Measurements from ENCODE around the gene GALNT18. TPM values are rescaled to one million over a fixed set of nuclear protein-coding genes. Genes with fewer than 3 reads are reported as not detected.

The GALNT18 gene
- polyA plus RNA-seq, 3 donors: 19.8 to 28.0 (median 23.6) TPM

GRCh38 chr11:11550534-11550933, 71.3 kb downstream of the GALNT18 start:
- DNase-seq (ENCODE audit: extremely low read depth in 1 of 11, low read depth in 9 of 11, low spot score in 4 of 11): no peak

- peak in 2 of 11 donors; percentile 34 to 39 for DNase-seq (ENCODE audit: extremely low read depth in 1 of 11, low read depth in 9 of 11, low spot score in 4 of 11)
Measured at GRCh38 chr11:11545285-11546275, 76.2 kb downstream of the GALNT18 start.

GRCh38 chr11:11543656-11544055, 78.1 kb downstream of the GALNT18 start:
- no peak for DNase-seq (ENCODE audit: extremely low read depth in 1 of 11, low read depth in 9 of 11, low spot score in 4 of 11)

- no peak for DNase-seq (ENCODE audit: extremely low read depth in 1 of 11, low read depth in 9 of 11, low spot score in 4 of 11)
Measured at GRCh38 chr11:11540157-11540556, 81.6 kb downstream of the GALNT18 start.

- DNase-seq (ENCODE audit: extremely low read depth in 1 of 11, low read depth in 9 of 11, low spot score in 4 of 11): no peak
Measured at GRCh38 chr11:11538277-11538960, 83.4 kb downstream of the GALNT18 start.

- DNase-seq (ENCODE audit: extremely low read depth in 1 of 11, low read depth in 9 of 11, low spot score in 4 of 11): no peak
Measured at GRCh38 chr11:11537871-11538270, 83.9 kb downstream of the GALNT18 start.

- DNase-seq (ENCODE audit: extremely low read depth in 1 of 11, low read depth in 9 of 11, low spot score in 4 of 11): no peak
Measured at GRCh38 chr11:11537372-11537771, 84.4 kb downstream of the GALNT18 start.

- DNase-seq (ENCODE audit: extremely low read depth in 1 of 11, low read depth in 9 of 11, low spot score in 4 of 11): no peak
Measured at GRCh38 chr11:11536650-11537049, 85.2 kb downstream of the GALNT18 start.

- no peak for DNase-seq (ENCODE audit: extremely low read depth in 1 of 11, low read depth in 9 of 11, low spot score in 4 of 11)
Measured at GRCh38 chr11:11535611-11536010, 86.2 kb downstream of the GALNT18 start.

GRCh38 chr11:11534981-11535380, 86.8 kb downstream of the GALNT18 start:
- no peak for DNase-seq (ENCODE audit: extremely low read depth in 1 of 11, low read depth in 9 of 11, low spot score in 4 of 11)

GRCh38 chr11:11533751-11534150, 88.1 kb downstream of the GALNT18 start:
- DNase-seq (ENCODE audit: extremely low read depth in 1 of 11, low read depth in 9 of 11, low spot score in 4 of 11): no peak

GRCh38 chr11:11533057-11533456, 88.7 kb downstream of the GALNT18 start:
- no peak for DNase-seq (ENCODE audit: extremely low read depth in 1 of 11, low read depth in 9 of 11, low spot score in 4 of 11)

GRCh38 chr11:11532574-11532973, 89.2 kb downstream of the GALNT18 start:
- DNase-seq (ENCODE audit: extremely low read depth in 1 of 11, low read depth in 9 of 11, low spot score in 4 of 11): no peak

GRCh38 chr11:11531131-11531908, 90.5 kb downstream of the GALNT18 start:
- DNase-seq (ENCODE audit: extremely low read depth in 1 of 11, low read depth in 9 of 11, low spot score in 4 of 11): no peak

GRCh38 chr11:11528986-11529385, 92.8 kb downstream of the GALNT18 start:
- DNase-seq (ENCODE audit: extremely low read depth in 1 of 11, low read depth in 9 of 11, low spot score in 4 of 11): no peak

GRCh38 chr11:11525283-11525682, 96.5 kb downstream of the GALNT18 start:
- DNase-seq (ENCODE audit: extremely low read depth in 1 of 11, low read depth in 9 of 11, low spot score in 4 of 11): no peak

- no peak for DNase-seq (ENCODE audit: extremely low read depth in 1 of 11, low read depth in 9 of 11, low spot score in 4 of 11)
Measured at GRCh38 chr11:11524436-11525061, 97.3 kb downstream of the GALNT18 start.

GRCh38 chr11:11522591-11522990, 99.2 kb downstream of the GALNT18 start:
- DNase-seq (ENCODE audit: extremely low read depth in 1 of 11, low read depth in 9 of 11, low spot score in 4 of 11): no peak

All from renal cortex interstitium (tissue), 11 donors.